Tibial nerve (tissue), 4 donors: ENCODE measurements around the gene EPC2. TPM values are rescaled to one million over a fixed set of nuclear protein-coding genes. Genes with fewer than 3 reads are reported as not detected.
"Not testable (repeated sequence)": the region's sequence is repeated elsewhere in the genome, so short reads cannot be mapped to it uniquely, and the experiment has no call there.

Source experiments
- DNase-seq, 2 donors: peaks; one replicate each; pipeline ENCODE4 v3.0.0-alpha.2; 2019; ENCODE audit warnings: low spot score in 2 of 2
- H3K27ac ChIP-seq, 4 donors: fragments of 200-600 bp; sonication (generic) in 3 of 4; one replicate each; pipeline ENCODE4 v1.5.1; 2017 to 2019; ENCODE audit warnings: mild to moderate bottlenecking in 1 of 4
- H3K27me3 ChIP-seq, 2 donors: fragments of 200-600 bp; sonication (generic) in 1 of 2; one replicate each; pipeline versions ENCODE4 v1.5.1 to v1.6.0; 2017 to 2019
- H3K36me3 ChIP-seq, 3 donors: fragments of 200-600 bp; sonication (generic); one replicate each; pipeline ENCODE4 v1.5.1; 2018 to 2019
- H3K4me1 ChIP-seq, 4 donors: fragments of 200-600 bp; sonication (generic) in 3 of 4; one replicate each; pipeline ENCODE4 v1.5.1; 2017 to 2019
- H3K4me3 ChIP-seq, 4 donors: fragments of 200-600 bp; sonication (generic) in 3 of 4; one replicate each; pipeline ENCODE4 v1.5.1; 2017 to 2019; ENCODE audit warnings: mild to moderate bottlenecking in 1 of 4, moderate library complexity in 1 of 4
- H3K9me3 ChIP-seq, 4 donors: fragments of 200-600 bp; sonication (generic) in 3 of 4; one replicate each; pipeline ENCODE4 v1.5.1; 2017 to 2019
- EP300 ChIP-seq, 2 donors: sonication (generic); formaldehyde crosslinking; IDR thresholded peaks; one replicate each; pipeline ENCODE4 v1.6.1; 2017; ENCODE audit warnings: antibody characterized with exemption in 2 of 2, mild to moderate bottlenecking in 1 of 2
- POLR2A ChIP-seq, 2 donors: fragments of 450-650 bp; IDR thresholded peaks; one replicate each; pipeline ENCODE4 v1.6.1; 2017; ENCODE audit warnings: antibody characterized with exemption in 2 of 2, mild to moderate bottlenecking in 2 of 2, moderate library complexity in 2 of 2
- WGBS, 2 donors: methylation state at CpG; one replicate each; pipeline ENCODE4 v1.1.5; 2018; 5-methylcytosine and 5-hydroxymethylcytosine counted together
- total RNA-seq, 4 donors: library from RNA; depleted of rRNA; stranded (reverse); fragments of >200 nt; gene quantifications; one replicate each; pipeline ENCODE4 v1.1.0, GENCODE V29; 2016
- TF ChIP-seq, protein P1 (sequence below), 5 experiments: fragments of 200-600 bp in 3 of 5; fragments of 450-650 bp in 2 of 5; sonication (generic) in 3 of 5; IDR thresholded peaks; one replicate each; pipeline ENCODE4 v1.5.1; 2016 to 2019; ENCODE audit warnings: antibody characterized with exemption in 5 of 5, mild to moderate bottlenecking in 3 of 5, moderate library complexity in 2 of 5

EPC2 gene
- total RNA-seq, 4 donors from 2014 or later = 23.4 to 26.5 (median 25.3) TPM

DNA sequence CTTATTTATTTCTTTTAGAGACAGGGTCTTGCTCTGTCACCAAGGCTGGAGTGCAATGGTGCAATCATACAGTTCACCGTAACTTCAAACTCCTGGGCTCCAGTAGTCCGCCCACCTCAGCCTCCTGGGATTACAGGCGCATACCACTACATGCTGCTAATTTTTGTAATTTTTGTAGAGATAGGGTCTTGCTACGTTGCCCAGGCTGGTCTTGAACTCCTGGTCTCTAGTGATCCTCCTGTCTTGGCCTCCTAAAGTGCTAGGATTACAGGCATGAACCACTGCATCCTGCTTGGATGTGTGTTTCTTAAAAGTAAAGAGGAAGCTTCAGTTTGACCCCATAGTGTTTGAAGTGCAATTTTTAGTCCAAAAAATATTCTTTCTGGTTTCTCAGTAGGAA, 125.5 kb downstream of the EPC2 start:
- Histone ChIP-seq H3K4me1 (no peaks in the 10 kb centered on the region), H3K27me3 (no peaks in the 10 kb centered on the region), H3K27ac (no peak overlapping the region), H3K9me3 (no peaks in the 10 kb centered on the region), H3K4me3 (no peak overlapping the region), H3K36me3 (peaks cover 0 to 57% (median 9%) of the 10 kb centered on the region in 3 donors)
- WGBS, 2 donors = 89 to 96% methylated on average over 4 of the region's 4 CpGs
- TF ChIP-seq, protein P1, sequence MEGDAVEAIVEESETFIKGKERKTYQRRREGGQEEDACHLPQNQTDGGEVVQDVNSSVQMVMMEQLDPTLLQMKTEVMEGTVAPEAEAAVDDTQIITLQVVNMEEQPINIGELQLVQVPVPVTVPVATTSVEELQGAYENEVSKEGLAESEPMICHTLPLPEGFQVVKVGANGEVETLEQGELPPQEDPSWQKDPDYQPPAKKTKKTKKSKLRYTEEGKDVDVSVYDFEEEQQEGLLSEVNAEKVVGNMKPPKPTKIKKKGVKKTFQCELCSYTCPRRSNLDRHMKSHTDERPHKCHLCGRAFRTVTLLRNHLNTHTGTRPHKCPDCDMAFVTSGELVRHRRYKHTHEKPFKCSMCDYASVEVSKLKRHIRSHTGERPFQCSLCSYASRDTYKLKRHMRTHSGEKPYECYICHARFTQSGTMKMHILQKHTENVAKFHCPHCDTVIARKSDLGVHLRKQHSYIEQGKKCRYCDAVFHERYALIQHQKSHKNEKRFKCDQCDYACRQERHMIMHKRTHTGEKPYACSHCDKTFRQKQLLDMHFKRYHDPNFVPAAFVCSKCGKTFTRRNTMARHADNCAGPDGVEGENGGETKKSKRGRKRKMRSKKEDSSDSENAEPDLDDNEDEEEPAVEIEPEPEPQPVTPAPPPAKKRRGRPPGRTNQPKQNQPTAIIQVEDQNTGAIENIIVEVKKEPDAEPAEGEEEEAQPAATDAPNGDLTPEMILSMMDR (IDR thresholded peaks at IDR 0.05) = no peak
- TF ChIP-seq EP300 (IDR thresholded peaks at IDR 0.05) (no peak), POLR2A (IDR thresholded peaks at IDR 0.05) (no peak)
- no peak for DNase-seq

DNA sequence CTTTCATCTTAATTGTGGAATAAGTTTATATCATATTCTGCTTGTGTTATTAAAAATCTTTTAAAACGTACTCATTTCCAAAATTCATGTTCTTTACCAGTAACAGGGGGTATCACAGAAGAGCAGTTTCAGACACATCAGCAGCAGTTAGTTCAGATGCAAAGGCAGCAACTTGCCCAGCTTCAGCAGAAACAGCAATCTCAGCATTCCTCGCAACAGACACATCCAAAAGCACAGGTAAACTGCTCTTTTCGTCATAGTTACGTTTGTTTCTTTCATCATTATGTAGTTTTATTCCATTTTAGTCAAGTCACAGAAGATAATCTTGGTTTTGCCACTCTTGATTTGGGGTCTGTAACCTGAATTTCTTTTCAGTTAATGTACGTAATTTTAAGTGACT, 137.0 kb downstream of the EPC2 start:
- 97% methylated on average over 5 of the region's 5 CpGs for WGBS, 2 donors
- no peak for DNase-seq
- Histone ChIP-seq H3K27me3 (no peaks in the 10 kb centered on the region), H3K9me3 (no peaks in the 10 kb centered on the region), H3K4me3 (no peak overlapping the region), H3K27ac (no peak overlapping the region), H3K4me1 (no peaks in the 10 kb centered on the region), H3K36me3 (peaks cover 0 to 43% (median 0%) of the 10 kb centered on the region in 3 donors)
- TF ChIP-seq EP300 (IDR thresholded peaks at IDR 0.05) (no peak), POLR2A (IDR thresholded peaks at IDR 0.05) (no peak)
- TF ChIP-seq, protein P1 (IDR thresholded peaks at IDR 0.05) = no peak

DNA sequence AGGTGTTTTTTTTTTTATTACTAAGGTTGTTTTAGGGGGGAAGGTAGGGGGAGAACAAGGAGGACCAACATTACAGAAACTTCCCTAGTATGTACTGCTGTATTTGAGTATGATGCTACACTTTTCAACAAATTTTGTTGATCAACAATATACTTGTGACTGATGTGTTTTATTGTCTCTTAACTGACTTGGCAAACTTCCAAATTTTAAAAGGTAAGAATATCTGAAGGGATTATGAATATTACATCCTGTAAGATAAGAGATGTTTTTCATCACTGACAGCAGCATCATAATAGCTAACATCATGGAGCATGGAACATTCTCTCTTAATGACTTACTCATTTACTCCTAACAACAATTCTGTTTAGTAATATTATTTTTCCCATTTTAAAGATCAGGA, 144.5 kb downstream of the EPC2 start:
- Histone ChIP-seq H3K27me3 (no peaks in the 10 kb centered on the region), H3K36me3 (peaks cover 0 to 20% (median 0%) of the 10 kb centered on the region in 3 donors), H3K9me3 (peaks cover 0 to 13% (median 0%) of the 10 kb centered on the region in 4 donors), H3K4me3 (no peak overlapping the region), H3K27ac (no peak overlapping the region), H3K4me1 (no peaks in the 10 kb centered on the region)
- TF ChIP-seq, protein P1 (IDR thresholded peaks at IDR 0.05) = no peak
- TF ChIP-seq POLR2A (IDR thresholded peaks at IDR 0.05) (no peak), EP300 (IDR thresholded peaks at IDR 0.05) (no peak)
- DNase-seq = no peak

DNA sequence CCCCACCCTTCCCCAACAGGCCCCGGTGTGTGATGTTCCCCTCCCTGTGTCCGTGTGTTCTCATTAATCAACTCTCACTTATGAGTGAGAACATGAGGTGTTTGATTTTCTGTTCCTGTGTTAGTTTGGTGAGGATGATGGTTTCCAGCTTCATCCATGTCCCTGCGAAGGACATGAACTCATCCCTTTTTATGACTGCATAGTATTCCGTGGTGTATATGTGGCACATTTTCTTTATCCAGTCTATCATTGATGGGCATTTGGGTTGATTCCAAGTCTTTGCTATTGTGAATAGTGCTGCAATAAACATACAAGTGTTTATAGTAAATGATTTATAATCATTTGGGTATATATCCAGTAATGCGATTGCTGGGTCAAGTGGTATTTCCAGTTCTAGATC, 145.6 kb downstream of the EPC2 start:
- not testable (repeated sequence) for H3K4me3 ChIP-seq, H3K4me1 ChIP-seq, H3K36me3 ChIP-seq, H3K27ac ChIP-seq, DNase-seq, H3K27me3 ChIP-seq
- WGBS, 2 donors = 96 to 99% methylated on average over 5 of the region's 5 CpGs
- H3K9me3 ChIP-seq = peaks cover 0 to 13% (median 0%) of the 10 kb centered on the region in 4 donors

DNA sequence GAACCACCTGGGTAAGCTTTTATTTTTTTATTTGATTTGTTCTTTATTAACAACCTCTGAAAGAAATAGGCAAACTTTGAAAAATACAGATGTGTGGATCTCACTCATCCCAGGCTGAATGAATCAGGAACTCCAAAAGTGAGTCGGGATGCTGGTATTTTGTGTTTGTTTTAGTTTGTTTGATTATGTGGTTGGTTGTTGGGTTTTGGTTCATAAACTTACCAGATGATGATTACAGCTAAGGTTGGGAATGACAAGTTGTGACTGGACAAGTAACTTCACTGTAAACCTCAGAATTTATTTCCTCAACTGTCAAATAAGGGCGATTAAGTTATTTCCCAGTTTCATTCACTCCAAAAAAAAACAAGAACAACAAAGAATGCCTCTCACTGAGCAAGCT, 150.0 kb downstream of the EPC2 start:
- 47 to 51% methylated on average over 2 of the region's 2 CpGs for WGBS, 2 donors

More for the DNA sequence above, 150.0 kb downstream of the EPC2 start:
- H3K4me1 ChIP-seq = no peaks in the 10 kb centered on the region
- H3K9me3 ChIP-seq = peaks cover 0 to 13% (median 0%) of the 10 kb centered on the region in 4 donors
- no peak overlapping the region for H3K27ac ChIP-seq
- H3K4me3 ChIP-seq = no peak overlapping the region
- TF ChIP-seq, protein P1 (IDR thresholded peaks at IDR 0.05) = no peak
- no peak for DNase-seq
- peaks cover 0 to 5% (median 0%) of the 10 kb centered on the region in 3 donors for H3K36me3 ChIP-seq
- no peaks in the 10 kb centered on the region for H3K27me3 ChIP-seq
